HG03175 (cell line): ENCODE results near the gene PHYKPL.

ENCODE experiments used
- ATAC-seq: cut with Tn5 transposase; IDR thresholded peaks from one replicate; pipeline ENCODE4 v1.9.1; 2021; ENCODE audit warnings: mild to moderate bottlenecking, moderate library complexity; ENCODE audit not compliant: unreplicated experiment

Gene PHYKPL

GRCh38 chr5:178232124-178232919 is at the start of gene PHYKPL:
Gene PHYKPL (minus strand): TSS chr5:178232802. CDS start chr5:178232550, 252 bp downstream.
- ATAC-seq = peak; percentile 66

- ATAC-seq = no peak
Measured at GRCh38 chr5:178282391-178282790, 49.8 kb upstream of the PHYKPL start.

GRCh38 chr5:178281331-178281730 is 48.7 kb upstream of the PHYKPL start:
- ATAC-seq = no peak

- ATAC-seq = no peak
Measured at GRCh38 chr5:178280631-178281030, 48.0 kb upstream of the PHYKPL start.

- peak; percentile 53 for ATAC-seq
Measured at GRCh38 chr5:178279723-178280438, 47.3 kb upstream of the PHYKPL start.

GRCh38 chr5:178279026-178279722 is 46.6 kb upstream of the PHYKPL start:
- no peak for ATAC-seq

GRCh38 chr5:178278358-178279023 is 45.9 kb upstream of the PHYKPL start:
- ATAC-seq = no peak

GRCh38 chr5:178277866-178278265 is 45.3 kb upstream of the PHYKPL start:
- no peak for ATAC-seq

- ATAC-seq = no peak
Measured at GRCh38 chr5:178277346-178277745, 44.7 kb upstream of the PHYKPL start.

GRCh38 chr5:178274781-178275537 is 42.4 kb upstream of the PHYKPL start:
- ATAC-seq = no peak

- no peak for ATAC-seq
Measured at GRCh38 chr5:178273665-178274541, 41.3 kb upstream of the PHYKPL start.

GRCh38 chr5:178273041-178273440 is 40.4 kb upstream of the PHYKPL start:
- no peak for ATAC-seq

- no peak for ATAC-seq
Measured at GRCh38 chr5:178272591-178272990, 40.0 kb upstream of the PHYKPL start.

- no peak for ATAC-seq
Measured at GRCh38 chr5:178271726-178272479, 39.3 kb upstream of the PHYKPL start.

GRCh38 chr5:178271231-178271630 is 38.6 kb upstream of the PHYKPL start:
- ATAC-seq = no peak

- ATAC-seq = no peak
Measured at GRCh38 chr5:178269499-178269898, 36.9 kb upstream of the PHYKPL start.

GRCh38 chr5:178267876-178268275 is 35.3 kb upstream of the PHYKPL start:
- ATAC-seq = no peak

GRCh38 chr5:178267245-178267644 is 34.6 kb upstream of the PHYKPL start:
- ATAC-seq = no peak

- no peak for ATAC-seq
Measured at GRCh38 chr5:178266581-178266980, 34.0 kb upstream of the PHYKPL start.
